Measurements from ENCODE around the gene SLC6A19.
A peak's percentile ranks its signal among the peaks of the same experiment; 100 is the strongest.

DNA sequence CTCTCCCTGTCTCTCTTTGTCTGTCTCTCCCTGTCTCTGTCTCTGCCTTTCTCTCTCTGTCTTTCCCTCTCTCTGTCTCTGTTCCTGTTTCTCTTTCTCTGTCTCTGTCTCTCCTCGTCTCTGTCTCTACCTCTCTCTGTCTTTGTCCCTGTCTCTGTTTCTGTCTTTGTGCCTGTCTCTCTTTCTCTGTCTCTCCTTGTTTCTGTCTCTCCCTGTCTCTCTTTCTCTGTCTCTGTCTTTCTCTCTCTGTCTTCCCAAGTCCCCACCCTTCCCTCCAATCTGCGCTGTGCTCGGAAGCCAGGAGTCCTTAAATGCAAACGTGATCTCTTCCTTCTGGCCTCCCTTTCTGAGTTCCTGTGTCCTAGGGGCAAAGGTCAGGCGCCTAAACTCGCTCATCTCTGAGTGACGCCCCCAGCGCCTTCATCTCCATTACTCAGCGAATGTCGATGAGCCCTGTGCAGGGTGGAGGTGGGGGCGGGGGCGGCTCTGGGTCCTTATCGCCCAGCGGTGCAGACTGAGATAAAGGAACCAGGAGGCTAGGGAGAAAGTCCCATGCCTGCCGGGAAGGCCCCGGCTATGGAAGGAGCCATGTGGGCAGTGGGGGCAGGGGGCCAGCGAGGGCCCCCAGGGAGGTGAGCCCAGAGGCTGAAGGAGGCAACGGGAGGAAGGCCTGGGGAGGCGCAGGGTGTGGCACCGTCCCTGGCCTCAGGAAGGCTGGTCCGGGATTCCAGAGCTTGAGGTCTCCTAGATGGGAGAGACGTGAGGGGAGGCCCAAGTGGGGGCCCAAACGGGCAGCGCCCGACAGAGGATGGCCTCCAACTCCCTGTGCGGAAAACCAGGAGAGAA is 1.5 kb upstream of the SLC6A19 start:
- TF ChIP-seq, protein P1, sequence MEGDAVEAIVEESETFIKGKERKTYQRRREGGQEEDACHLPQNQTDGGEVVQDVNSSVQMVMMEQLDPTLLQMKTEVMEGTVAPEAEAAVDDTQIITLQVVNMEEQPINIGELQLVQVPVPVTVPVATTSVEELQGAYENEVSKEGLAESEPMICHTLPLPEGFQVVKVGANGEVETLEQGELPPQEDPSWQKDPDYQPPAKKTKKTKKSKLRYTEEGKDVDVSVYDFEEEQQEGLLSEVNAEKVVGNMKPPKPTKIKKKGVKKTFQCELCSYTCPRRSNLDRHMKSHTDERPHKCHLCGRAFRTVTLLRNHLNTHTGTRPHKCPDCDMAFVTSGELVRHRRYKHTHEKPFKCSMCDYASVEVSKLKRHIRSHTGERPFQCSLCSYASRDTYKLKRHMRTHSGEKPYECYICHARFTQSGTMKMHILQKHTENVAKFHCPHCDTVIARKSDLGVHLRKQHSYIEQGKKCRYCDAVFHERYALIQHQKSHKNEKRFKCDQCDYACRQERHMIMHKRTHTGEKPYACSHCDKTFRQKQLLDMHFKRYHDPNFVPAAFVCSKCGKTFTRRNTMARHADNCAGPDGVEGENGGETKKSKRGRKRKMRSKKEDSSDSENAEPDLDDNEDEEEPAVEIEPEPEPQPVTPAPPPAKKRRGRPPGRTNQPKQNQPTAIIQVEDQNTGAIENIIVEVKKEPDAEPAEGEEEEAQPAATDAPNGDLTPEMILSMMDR (IDR thresholded peaks at IDR 0.05) = no peak
- TF ChIP-seq POLR2A (IDR thresholded peaks at IDR 0.05) = peak; percentile 16 to 61

All from Peyer's patch (tissue), 4 donors.